ENCODE results near the gene INAFM1. TPM values are rescaled to one million over a fixed set of nuclear protein-coding genes. Genes with fewer than 3 reads are reported as not detected.
A peak's percentile ranks its signal among the peaks of the same experiment; 100 is the strongest.
"Not testable (repeated sequence)": the region's sequence is repeated elsewhere in the genome, so short reads cannot be mapped to it uniquely, and the experiment has no call there.

INAFM1 gene
- polyA plus RNA-seq, 1 experiment: 2.9 TPM

GRCh38 chr19:47284324-47284899 is 9.7 kb downstream of the INAFM1 start:
- Histone ChIP-seq H3K36me3 (ENCODE audit: control insufficient read depth, insufficient read depth, low read length) (no peaks in the 10 kb centered on the region), H3K4me3 (ENCODE audit: low read depth, low read length) (no peak overlapping the region), H3K27me3 (ENCODE audit: control insufficient read depth, insufficient read depth, low read length) (no peaks in the 10 kb centered on the region)
- no peak for DNase-seq (ENCODE audit: low read depth)
- TF ChIP-seq CTCF (IDR thresholded peaks at IDR 0.05; ENCODE audit: insufficient read depth, low read depth, low read length): peak; percentile 84
- ChIA-PET POLR2A (interaction anchor here (0.5 kb wide), 1 partner anchor 135 kb away, joined by 3 read pairs; the partner anchor contains the start of gene MEIS3), CTCF (interaction anchor here (0.7 to 2.9 kb wide), 13 partner anchors 8 to 143 kb away, joined by 3 to 25 read pairs (median 5); partner anchors contain the start of genes CCDC9, DHX34 and INAFM1)

GRCh38 chr19:47296036-47296435 is 21.4 kb downstream of the INAFM1 start:
- H3K4me3 ChIP-seq (ENCODE audit: low read depth, low read length): no peak overlapping the region
- no peaks in the 10 kb centered on the region for H3K27me3 ChIP-seq (ENCODE audit: control insufficient read depth, insufficient read depth, low read length)
- ChIA-PET CTCF (interaction anchor here (0.7 to 8.1 kb wide), 19 partner anchors 10 to 412 kb away, joined by 3 to 93 read pairs (median 4); partner anchors contain the start of genes DHX34 and INAFM1), POLR2A (no interaction called here)
- no peak for DNase-seq (ENCODE audit: low read depth)
- peak; percentile 75 for TF ChIP-seq CTCF (IDR thresholded peaks at IDR 0.05; ENCODE audit: insufficient read depth, low read depth, low read length)
- H3K36me3 ChIP-seq (ENCODE audit: control insufficient read depth, insufficient read depth, low read length): no peaks in the 10 kb centered on the region

- H3K4me3 ChIP-seq (ENCODE audit: low read depth, low read length); DNase-seq (ENCODE audit: low read depth); POLR2A ChIA-PET; H3K36me3 ChIP-seq (ENCODE audit: control insufficient read depth, insufficient read depth, low read length); H3K27me3 ChIP-seq (ENCODE audit: control insufficient read depth, insufficient read depth, low read length): not testable (repeated sequence)
- CTCF ChIA-PET: interaction anchor here (0.7 to 8.1 kb wide), 4 partner anchors 8 to 91 kb away, joined by 3 to 93 read pairs (median 6); partner anchors contain the start of gene DHX34
These were observed 26.2 kb downstream of the INAFM1 start for GRCh38 chr19:47300867-47301266.

GRCh38 chr19:47302249-47302648 is 27.6 kb downstream of the INAFM1 start:
- no peak for TF ChIP-seq CTCF (IDR thresholded peaks at IDR 0.05; ENCODE audit: insufficient read depth, low read depth, low read length)
- Histone ChIP-seq H3K27me3 (ENCODE audit: control insufficient read depth, insufficient read depth, low read length) (no peaks in the 10 kb centered on the region), H3K4me3 (ENCODE audit: low read depth, low read length) (no peak overlapping the region), H3K36me3 (ENCODE audit: control insufficient read depth, insufficient read depth, low read length) (no peaks in the 10 kb centered on the region)
- no peak for DNase-seq (ENCODE audit: low read depth)
- CTCF ChIA-PET: interaction anchor here (1.7 to 2.4 kb wide), 2 partner anchors 89 to 126 kb away, joined by 7 to 8 read pairs; no protein-coding TSS in a partner anchor
- POLR2A ChIA-PET: no interaction called here

GRCh38 chr19:47303966-47304365 is 29.3 kb downstream of the INAFM1 start:
- no peak for DNase-seq (ENCODE audit: low read depth)
- ChIA-PET CTCF (no interaction called here), POLR2A (no interaction called here)
- H3K36me3 ChIP-seq (ENCODE audit: control insufficient read depth, insufficient read depth, low read length): no peaks in the 10 kb centered on the region
- H3K4me3 ChIP-seq (ENCODE audit: low read depth, low read length): no peak overlapping the region
- no peak for TF ChIP-seq CTCF (IDR thresholded peaks at IDR 0.05; ENCODE audit: insufficient read depth, low read depth, low read length)
- H3K27me3 ChIP-seq (ENCODE audit: control insufficient read depth, insufficient read depth, low read length): no peaks in the 10 kb centered on the region

Data from BJ (cell line).